ENCODE results near the gene SLC2A4RG. TPM values are rescaled to one million over a fixed set of nuclear protein-coding genes. Genes with fewer than 3 reads are reported as not detected.

SLC2A4RG gene, protein sequence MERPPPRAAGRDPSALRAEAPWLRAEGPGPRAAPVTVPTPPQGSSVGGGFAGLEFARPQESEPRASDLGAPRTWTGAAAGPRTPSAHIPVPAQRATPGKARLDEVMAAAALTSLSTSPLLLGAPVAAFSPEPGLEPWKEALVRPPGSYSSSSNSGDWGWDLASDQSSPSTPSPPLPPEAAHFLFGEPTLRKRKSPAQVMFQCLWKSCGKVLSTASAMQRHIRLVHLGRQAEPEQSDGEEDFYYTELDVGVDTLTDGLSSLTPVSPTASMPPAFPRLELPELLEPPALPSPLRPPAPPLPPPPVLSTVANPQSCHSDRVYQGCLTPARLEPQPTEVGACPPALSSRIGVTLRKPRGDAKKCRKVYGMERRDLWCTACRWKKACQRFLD
- 5.9 and 9.2 TPM in 2 replicates for total RNA-seq

DNA sequence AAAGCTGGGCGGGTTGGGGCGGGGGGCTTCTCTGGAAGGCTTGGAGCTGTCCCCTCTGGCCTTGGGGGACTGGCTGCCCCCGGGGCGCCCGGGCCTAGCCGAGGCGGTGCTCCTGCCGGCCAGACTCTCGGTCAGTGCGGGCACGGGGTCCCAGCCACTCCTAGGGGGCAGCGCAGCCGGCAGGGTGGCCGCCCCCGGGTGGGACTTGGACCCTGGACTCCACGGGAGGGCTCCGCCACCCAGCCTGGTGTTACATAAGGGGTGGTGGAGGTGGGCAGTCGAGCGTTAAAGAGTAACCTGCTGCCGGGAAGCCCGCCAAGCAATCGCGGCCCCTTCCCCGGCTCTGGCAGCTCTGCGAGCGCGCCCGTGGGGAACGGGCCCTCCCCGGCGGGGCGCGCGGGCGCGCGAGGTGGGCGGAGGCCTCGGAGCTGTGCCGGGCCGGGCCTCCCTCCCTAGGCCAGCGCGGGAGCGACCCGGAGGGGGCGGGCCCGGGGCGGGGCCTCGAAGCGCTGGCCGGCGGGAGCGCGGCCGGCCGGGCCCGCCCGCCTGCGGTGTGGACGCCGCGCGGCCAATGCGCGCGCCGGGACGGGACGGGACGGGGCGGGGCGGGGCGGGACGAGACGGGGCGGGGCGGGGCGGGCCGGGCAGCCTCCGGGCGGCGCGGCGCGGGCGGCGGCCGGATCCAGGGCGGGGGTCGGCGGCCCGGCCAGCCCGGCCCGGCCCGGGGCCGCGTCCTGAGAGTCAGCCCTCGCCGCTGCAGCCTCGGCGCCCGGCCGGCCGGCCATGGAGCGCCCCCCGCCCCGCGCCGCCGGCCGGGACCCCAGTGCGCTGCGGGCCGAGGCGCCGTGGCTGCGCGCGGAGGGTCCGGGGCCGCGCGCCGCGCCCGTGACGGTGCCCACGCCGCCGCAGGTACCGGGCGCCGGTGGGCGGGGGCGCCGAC lies at the start of gene SLC2A4RG:
TSS of gene SLC2A4RG (plus strand) at position 647 of the 940 bp plus-strand sequence. CDS start at position 784, 137 bp downstream.
- peak; percentile 21 to 77 for DNase-seq (ENCODE audit: low read depth in 2 of 2)

DNA sequence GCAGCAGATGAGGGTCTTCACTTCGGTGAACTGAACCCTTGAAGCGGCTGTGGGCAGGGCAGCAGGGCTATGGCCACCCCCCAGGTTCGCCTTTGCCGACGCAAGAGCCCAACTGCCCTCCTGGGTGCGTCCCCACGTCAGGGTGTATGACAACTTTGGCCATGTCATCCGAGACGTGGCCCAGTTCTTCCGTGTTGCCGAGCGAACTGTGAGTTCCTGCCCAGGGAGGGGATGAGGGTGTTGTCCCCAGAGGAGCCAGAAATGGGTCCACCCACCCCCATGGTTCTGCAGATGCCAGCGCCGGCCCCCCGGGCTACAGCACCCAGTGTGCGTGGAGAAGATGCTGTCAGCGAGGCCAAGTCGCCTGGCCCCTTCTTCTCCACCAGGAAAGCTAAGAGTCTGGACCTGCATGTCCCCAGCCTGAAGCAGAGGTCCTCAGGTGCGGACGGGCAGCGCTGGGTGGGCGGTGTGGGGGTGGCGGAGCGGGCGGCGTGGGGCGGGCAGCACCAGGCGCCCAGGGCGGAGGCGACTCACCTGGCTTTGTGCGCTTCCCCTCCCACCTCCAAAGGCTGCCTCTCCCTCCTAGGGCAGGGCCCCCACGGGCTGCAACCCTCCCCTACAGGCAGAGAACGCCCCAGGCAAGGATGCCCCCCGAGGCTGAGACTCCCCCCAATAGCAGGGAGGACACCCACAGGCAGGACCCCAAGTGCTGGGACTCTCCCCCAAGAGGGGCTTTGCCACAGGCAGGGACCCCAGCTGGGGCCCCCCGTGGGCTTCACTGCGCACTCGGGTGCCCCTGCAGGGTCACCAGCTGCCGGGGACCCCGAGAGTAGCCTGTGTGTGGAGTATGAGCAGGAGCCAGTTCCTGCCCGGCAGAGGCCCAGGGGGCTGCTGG lies 49.3 kb upstream of the SLC2A4RG start:
- no peak for DNase-seq (ENCODE audit: low read depth in 2 of 2)

DNA sequence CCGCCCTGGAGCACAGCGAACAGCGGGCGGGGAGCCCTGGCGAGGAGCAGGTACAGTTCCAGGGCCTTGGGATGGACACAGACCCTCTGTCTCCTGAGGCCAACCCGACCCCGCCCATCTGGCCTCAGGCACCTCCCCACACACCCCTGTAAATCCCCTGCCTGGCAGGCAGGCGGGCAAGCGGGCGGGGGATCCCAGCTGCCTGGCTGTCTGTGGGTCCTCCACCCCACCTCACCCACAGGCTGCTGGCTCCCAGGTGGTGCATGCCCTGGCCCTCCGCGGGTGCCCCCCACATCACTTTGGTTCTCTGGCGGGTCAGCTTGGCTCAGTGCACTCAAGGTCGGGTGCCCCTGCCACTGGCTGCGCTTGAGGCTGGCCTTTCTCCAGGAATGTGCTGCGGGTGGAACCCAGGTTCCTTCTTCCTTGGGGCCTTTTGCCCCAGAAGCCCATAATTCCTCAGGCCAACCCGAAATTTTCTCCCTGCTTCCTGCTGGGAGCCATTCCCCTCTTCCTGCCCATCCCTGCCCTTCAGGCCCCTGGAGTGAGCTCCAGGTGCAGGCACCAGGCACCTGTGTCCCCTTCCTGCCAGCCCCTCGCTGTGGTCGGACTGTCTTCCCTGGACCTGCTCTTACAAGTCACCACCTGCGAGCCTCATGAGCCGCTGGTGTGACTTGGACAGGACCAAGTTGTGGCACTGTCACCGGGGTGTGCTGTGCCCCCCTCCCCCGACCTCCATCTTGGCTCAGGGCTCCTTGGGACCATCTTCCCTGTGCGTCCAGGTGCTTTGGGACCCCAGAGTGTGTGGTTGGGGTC lies 48.5 kb upstream of the SLC2A4RG start:
- DNase-seq (ENCODE audit: low read depth in 2 of 2): no peak

DNA sequence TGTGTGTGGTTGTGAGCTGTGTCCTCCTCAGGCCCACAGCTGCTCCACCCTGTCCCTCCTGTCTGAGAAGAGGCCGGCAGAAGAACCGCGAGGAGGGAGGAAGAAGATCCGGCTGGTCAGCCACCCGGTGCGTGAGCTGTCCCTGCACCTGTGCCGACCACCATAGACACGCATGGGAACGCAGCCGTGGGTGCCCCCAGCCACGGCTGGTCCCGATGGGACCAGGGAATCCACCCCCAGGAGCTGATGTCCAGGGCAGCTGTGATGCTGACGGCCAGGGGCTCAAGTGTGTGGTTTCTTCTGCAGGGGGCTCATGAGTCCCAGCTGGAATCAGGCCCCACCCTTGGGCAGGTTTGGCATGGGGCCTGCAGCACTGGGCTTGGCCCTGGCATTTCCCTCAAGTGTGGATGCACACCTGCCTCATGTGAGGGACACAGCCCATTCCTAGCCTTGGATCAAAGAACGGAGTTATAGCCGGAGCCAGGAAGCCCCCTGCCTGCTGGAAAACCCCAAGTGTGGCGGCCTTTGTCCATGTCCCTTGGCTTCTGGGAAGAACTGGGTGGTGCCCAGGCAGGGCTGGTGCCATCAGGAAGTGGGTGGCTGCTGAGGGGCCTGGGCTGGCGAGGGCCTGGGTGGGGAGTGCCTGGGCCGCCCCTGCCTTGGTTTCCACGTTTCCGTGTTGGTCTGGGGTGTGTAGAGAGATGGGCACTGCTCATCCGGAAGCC lies 47.7 kb upstream of the SLC2A4RG start:
- DNase-seq (ENCODE audit: low read depth in 2 of 2): no peak

DNA sequence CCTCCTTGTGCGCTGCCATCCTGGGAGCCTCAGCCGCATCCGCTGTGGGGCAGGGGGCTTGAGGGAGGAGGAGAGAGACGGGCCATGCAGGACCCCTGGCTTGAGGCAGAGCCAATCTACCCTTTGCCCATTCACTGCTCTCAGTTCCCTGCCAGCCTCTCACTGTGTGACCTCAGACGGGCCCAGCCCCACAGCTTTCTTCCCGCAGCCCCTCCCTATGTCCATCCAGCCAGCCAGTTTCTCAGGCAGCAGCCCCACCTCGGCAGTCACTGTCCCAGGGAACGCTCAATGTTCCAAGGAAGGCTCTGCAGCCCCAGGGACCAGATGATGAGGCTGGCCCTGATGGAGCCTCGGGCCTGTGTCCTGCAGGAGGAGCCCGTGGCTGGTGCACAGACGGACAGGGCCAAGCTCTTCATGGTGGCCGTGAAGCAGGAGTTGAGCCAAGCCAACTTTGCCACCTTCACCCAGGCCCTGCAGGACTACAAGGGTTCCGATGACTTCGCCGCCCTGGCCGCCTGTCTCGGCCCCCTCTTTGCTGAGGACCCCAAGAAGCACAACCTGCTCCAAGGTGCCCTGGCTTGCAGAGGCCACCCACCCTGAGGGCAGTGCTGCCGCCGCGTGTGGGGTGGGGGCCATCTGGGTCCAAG lies 47.0 kb upstream of the SLC2A4RG start:
- DNase-seq (ENCODE audit: low read depth in 2 of 2): no peak

DNA sequence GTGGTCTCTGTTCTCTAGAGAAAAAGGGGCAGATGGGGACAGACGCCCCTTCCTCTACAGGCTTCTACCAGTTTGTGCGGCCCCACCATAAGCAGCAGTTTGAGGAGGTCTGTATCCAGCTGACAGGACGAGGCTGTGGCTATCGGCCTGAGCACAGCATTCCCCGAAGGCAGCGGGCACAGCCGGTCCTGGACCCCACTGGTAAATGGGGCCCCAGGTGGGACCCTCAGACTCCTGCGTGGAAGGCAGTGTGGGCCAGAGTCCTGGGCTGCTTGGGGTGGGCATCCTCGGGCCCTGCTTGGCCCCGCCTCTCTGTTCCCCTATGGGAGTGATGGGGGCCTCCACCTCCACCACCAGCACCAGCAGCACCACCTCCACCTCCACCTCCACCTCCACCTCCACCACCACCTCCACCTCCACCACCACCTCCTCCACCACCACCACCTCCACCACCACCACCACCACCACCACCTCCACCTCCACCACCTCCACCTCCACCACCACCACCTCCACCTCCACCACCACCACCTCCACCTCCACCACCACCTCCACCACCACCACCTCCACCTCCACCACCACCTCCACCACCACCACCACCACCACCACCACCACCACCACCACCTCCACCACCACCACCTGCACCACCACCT lies 46.4 kb upstream of the SLC2A4RG start:
- DNase-seq (ENCODE audit: low read depth in 2 of 2): no peak

DNA sequence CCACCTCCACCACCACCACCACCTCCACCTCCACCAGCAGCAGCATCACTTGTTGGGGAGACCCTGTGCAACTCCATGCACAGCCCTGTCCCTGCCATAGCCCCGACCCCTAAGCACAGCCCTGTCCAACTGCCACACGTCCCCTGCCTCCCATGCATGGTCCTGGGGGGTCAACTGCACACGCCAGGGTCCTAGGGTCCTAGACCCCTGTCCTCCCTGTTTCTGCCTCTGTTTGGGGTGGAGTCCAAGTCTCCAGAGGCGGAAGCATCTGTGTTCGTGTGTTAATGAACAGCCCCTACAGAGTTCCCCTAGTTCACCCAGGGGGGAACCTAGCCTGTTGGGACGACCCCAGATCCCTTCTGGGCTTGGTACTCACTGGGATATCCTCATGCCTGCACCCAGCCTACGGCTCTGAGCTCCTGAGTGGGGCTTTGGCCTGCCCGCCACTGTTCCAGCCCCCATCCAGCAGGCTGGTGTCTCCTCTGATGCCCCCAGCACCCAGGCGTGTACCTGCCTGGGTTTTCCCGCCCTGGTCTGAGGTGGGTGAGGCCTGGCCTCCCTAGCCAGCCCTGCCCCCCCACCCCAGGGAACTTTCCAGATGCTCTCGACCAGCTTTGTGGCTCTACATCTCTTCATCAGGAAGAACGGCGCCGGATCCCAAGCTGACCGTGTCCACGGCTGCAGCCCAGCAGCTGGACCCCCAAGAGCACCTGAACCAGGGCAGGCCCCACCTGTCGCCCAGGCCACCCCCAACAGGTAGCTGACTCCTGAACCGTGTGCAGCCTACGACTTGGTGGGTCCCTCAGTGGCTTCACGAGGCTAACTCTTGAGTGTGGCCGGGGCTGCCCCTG lies 45.6 kb upstream of the SLC2A4RG start:
- DNase-seq (ENCODE audit: low read depth in 2 of 2): no peak

DNA sequence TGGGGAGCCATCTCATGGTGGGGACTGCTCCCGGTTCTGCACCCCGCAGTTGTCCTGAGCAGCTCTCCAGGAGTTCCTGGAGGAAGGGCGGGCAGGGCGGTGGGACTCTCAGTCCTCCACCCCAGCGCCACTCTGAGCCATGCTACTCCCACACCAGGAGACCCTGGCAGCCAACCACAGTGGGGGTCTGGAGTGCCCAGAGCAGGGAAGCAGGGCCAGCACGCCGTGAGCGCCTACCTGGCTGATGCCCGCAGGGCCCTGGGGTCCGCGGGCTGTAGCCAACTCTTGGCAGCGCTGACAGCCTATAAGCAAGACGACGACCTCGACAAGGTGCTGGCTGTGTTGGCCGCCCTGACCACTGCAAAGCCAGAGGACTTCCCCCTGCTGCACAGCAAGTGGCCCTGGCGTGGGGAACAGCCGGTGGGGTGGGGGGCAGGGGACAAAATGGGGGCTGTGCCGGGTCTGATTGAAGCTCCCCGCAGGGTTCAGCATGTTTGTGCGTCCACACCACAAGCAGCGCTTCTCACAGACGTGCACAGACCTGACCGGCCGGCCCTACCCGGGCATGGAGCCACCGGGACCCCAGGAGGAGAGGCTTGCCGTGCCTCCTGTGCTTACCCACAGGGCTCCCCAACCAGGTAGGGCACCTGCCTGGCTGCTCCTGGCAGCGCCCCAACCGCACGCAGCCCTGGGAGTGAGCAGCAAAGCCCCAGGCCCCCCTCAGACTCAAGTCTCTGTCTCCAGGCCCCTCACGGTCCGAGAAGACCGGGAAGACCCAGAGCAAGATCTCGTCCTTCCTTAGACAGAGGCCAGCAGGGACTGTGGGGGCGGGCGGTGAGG lies 44.8 kb upstream of the SLC2A4RG start:
- no peak for DNase-seq (ENCODE audit: low read depth in 2 of 2)

DNA sequence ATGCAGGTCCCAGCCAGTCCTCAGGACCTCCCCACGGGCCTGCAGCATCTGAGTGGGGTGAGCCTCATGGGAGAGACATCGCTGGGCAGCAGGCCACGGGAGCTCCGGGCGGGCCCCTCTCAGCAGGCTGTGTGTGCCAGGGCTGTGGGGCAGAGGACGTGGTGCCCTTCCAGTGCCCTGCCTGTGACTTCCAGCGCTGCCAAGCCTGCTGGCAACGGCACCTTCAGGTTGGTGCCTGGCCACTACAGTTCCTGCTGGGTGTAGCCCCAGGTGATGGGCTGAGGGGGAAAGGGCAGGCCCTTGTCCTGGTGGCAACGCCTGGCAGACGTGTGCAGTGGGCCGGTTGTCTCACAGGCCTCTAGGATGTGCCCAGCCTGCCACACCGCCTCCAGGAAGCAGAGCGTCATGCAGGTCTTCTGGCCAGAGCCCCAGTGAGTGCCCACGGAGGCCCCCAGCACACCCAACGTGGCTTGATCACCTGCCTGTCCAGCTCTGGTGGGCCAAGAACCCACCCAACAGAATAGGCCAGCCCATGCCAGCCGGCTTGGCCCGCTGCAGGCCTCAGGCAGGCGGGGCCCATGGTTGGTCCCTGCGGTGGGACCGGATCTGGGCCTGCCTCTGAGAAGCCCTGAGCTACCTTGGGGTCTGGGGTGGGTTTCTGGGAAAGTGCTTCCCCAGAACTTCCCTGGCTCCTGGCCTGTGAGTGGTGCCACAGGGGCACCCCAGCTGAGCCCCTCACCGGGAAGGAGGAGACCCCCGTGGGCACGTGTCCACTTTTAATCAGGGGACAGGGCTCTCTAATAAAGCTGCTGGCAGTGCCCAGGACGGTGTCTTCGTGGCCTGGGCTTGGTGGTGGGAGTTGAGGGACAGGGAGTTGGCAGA lies 43.9 kb upstream of the SLC2A4RG start:
- no peak for DNase-seq (ENCODE audit: low read depth in 2 of 2)

DNA sequence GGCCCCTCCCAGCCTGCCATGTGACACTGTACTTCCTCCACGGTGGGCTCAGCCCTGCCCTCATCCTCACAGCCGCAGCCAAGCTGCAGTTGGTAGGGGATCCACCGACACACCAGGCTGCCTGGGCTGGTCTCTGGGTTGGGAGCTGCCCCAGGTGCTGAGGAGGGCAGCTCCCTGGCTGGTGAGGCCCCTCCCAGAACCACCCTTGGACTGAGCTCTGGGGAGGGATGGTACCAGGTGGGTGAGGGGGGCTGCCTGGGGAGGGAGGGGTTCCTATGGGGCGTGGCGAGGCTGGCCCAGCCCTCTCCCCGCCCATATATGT lies 43.3 kb upstream of the SLC2A4RG start:
- DNase-seq (ENCODE audit: low read depth in 2 of 2): peak in 1 of 2 donors; percentile 44

DNA sequence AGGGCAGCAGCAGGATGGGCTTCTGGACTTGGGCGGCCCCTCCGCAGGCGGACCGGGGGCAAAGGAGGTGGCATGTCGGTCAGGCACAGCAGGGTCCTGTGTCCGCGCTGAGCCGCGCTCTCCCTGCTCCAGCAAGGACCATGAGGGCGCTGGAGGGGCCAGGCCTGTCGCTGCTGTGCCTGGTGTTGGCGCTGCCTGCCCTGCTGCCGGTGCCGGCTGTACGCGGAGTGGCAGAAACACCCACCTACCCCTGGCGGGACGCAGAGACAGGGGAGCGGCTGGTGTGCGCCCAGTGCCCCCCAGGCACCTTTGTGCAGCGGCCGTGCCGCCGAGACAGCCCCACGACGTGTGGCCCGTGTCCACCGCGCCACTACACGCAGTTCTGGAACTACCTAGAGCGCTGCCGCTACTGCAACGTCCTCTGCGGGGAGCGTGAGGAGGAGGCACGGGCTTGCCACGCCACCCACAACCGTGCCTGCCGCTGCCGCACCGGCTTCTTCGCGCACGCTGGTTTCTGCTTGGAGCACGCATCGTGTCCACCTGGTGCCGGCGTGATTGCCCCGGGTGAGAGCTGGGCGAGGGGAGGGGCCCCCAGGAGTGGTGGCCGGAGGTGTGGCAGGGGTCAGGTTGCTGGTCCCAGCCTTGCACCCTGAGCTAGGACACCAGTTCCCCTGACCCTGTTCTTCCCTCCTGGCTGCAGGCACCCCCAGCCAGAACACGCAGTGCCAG lies 42.8 kb upstream of the SLC2A4RG start, which contains the start of gene TNFRSF6B:
TSS of gene TNFRSF6B (plus strand) at position 25 of the 729 bp plus-strand sequence. CDS start at position 141, 116 bp downstream.
- no peak for DNase-seq (ENCODE audit: low read depth in 2 of 2)

DNA sequence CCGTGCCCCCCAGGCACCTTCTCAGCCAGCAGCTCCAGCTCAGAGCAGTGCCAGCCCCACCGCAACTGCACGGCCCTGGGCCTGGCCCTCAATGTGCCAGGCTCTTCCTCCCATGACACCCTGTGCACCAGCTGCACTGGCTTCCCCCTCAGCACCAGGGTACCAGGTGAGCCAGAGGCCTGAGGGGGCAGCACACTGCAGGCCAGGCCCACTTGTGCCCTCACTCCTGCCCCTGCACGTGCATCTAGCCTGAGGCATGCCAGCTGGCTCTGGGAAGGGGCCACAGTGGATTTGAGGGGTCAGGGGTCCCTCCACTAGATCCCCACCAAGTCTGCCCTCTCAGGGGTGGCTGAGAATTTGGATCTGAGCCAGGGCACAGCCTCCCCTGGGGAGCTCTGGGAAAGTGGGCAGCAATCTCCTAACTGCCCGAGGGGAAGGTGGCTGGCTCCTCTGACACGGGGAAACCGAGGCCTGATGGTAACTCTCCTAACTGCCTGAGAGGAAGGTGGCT lies 42.2 kb upstream of the SLC2A4RG start:
- DNase-seq (ENCODE audit: low read depth in 2 of 2): no peak

DNA sequence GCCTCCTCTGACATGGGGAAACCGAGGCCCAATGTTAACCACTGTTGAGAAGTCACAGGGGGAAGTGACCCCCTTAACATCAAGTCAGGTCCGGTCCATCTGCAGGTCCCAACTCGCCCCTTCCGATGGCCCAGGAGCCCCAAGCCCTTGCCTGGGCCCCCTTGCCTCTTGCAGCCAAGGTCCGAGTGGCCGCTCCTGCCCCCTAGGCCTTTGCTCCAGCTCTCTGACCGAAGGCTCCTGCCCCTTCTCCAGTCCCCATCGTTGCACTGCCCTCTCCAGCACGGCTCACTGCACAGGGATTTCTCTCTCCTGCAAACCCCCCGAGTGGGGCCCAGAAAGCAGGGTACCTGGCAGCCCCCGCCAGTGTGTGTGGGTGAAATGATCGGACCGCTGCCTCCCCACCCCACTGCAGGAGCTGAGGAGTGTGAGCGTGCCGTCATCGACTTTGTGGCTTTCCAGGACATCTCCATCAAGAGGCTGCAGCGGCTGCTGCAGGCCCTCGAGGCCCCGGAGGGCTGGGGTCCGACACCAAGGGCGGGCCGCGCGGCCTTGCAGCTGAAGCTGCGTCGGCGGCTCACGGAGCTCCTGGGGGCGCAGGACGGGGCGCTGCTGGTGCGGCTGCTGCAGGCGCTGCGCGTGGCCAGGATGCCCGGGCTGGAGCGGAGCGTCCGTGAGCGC lies 41.6 kb upstream of the SLC2A4RG start:
- no peak for DNase-seq (ENCODE audit: low read depth in 2 of 2)

DNA sequence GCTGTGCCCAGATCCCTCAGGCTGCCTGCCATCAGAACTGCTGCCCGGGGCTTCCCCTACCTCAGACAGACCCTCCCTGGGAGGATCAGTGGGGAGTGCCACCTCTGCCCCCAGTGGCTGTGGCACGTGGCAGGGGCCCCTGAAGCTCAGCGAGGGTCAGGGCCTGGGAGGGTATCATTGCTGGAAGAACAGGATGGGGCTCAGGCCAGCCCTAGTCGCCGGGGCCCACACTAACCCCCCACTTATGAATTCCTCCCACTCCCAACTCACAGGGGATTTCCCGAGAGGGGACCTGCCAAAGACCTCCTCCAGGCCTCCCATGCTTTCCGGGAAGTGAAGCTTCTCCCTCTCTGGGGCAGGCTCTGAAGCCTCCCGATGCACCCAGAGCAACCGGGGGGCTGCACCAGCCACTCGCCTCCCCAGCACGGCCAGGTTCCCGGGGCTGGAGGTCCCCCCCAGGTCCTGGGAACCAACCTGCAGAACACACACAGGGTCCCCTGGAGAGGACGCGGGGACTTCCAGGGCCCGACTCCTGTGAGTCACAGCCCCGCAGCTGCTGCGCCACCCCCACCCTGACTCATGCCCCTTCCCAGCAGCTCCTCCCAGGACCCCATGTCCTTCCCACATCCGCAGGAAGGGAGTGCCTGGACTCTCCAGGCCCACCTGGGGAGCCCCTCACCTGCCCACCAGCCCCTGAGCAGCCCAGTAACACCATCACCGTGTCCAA lies 40.7 kb upstream of the SLC2A4RG start:
- DNase-seq (ENCODE audit: low read depth in 2 of 2): peak; percentile 65 to 93
